ENCODE data around the gene HBG1.

Gene HBG1

GRCh38 chr11:5245155-5245554, 4.5 kb downstream of the HBG1 start:
- no peak for DNase-seq

- DNase-seq, result no peak
Measured at GRCh38 chr11:5243816-5244180, 5.9 kb downstream of the HBG1 start.

- DNase-seq, result no peak
Measured at GRCh38 chr11:5242933-5243815, 6.5 kb downstream of the HBG1 start.

GRCh38 chr11:5242208-5242607, 7.4 kb downstream of the HBG1 start:
- DNase-seq, result no peak

- DNase-seq, result no peak
Measured at GRCh38 chr11:5241458-5241857, 8.2 kb downstream of the HBG1 start.

- DNase-seq, result no peak
Measured at GRCh38 chr11:5240458-5240857, 9.2 kb downstream of the HBG1 start.

GRCh38 chr11:5240056-5240455, 9.6 kb downstream of the HBG1 start:
- no peak for DNase-seq

- no peak for DNase-seq
Measured at GRCh38 chr11:5239046-5239445, 10.6 kb downstream of the HBG1 start.

- no peak for DNase-seq
Measured at GRCh38 chr11:5238486-5238885, 11.2 kb downstream of the HBG1 start.

GRCh38 chr11:5237420-5237819, 12.2 kb downstream of the HBG1 start:
- no peak for DNase-seq

- DNase-seq, result no peak
Measured at GRCh38 chr11:5235364-5236095, 14.1 kb downstream of the HBG1 start.

- no peak for DNase-seq
Measured at GRCh38 chr11:5234381-5234834, 15.2 kb downstream of the HBG1 start, which contains the start of gene HBD. Gene HBD, minus strand, starts transcription at chr11:5234483. Its CDS starts 50 bp downstream, at chr11:5234433.

- DNase-seq, result no peak
Measured at GRCh38 chr11:5233307-5233706, 16.4 kb downstream of the HBG1 start.

- DNase-seq, result no peak
Measured at GRCh38 chr11:5232821-5233220, 16.8 kb downstream of the HBG1 start.

- no peak for DNase-seq
Measured at GRCh38 chr11:5232176-5232575, 17.5 kb downstream of the HBG1 start.

GRCh38 chr11:5231111-5231510, 18.5 kb downstream of the HBG1 start:
- DNase-seq, result no peak

GRCh38 chr11:5230266-5230665, 19.4 kb downstream of the HBG1 start:
- DNase-seq, result no peak

GRCh38 chr11:5229796-5230195, 19.9 kb downstream of the HBG1 start:
- no peak for DNase-seq

GRCh38 chr11:5229356-5229755, 20.3 kb downstream of the HBG1 start:
- no peak for DNase-seq

- DNase-seq, result no peak
Measured at GRCh38 chr11:5228124-5228523, 21.5 kb downstream of the HBG1 start.

GRCh38 chr11:5227681-5228080, 22.0 kb downstream of the HBG1 start:
- no peak for DNase-seq

GRCh38 chr11:5226732-5227310, 22.8 kb downstream of the HBG1 start, which contains the start of gene HBB:
Gene HBB, minus strand, starts transcription at chr11:5227071. Its CDS starts 50 bp downstream, at chr11:5227021.
- DNase-seq, result peak; percentile 84

- DNase-seq, result no peak
Measured at GRCh38 chr11:5225480-5225871, 24.2 kb downstream of the HBG1 start.

Data from DMS 273 treated with DMSO at 0.1 percent for 48 hours (cell line).